SIG-M5 treated with dmso at 0.1 percent for 504 hours (cell line): ENCODE results near the gene MDP1.
A peak's percentile ranks its signal among the peaks of the same experiment; 100 is the strongest.

Experiments used
- DNase-seq: peaks from one replicate; lab custom pipeline; 2025; ENCODE audit not compliant: unreplicated experiment; lab: John Stamatoyannopoulos, UW

The MDP1 gene

GRCh38 chr14:24215495-24216344, at the start of gene MDP1:
TSS of gene MDP1 (minus strand) at chr14:24216066. CDS start at chr14:24215955, 111 bp downstream.
- peak; percentile 93 for DNase-seq

GRCh38 chr14:24264298-24264697, 48.4 kb upstream of the MDP1 start:
- no peak for DNase-seq

- no peak for DNase-seq
These were observed 48.0 kb upstream of the MDP1 start for GRCh38 chr14:24263848-24264247.

GRCh38 chr14:24262821-24263733, 47.2 kb upstream of the MDP1 start, which contains the start of gene TGM1:
TSS of gene TGM1 (minus strand) at chr14:24263177. CDS start at chr14:24262352, 825 bp downstream.
- no peak for DNase-seq

- no peak for DNase-seq
These were observed 46.1 kb upstream of the MDP1 start for GRCh38 chr14:24261969-24262327.

GRCh38 chr14:24261256-24261968, 45.5 kb upstream of the MDP1 start:
- no peak for DNase-seq

GRCh38 chr14:24260780-24261157, 44.9 kb upstream of the MDP1 start:
- no peak for DNase-seq

- no peak for DNase-seq
These were observed 44.3 kb upstream of the MDP1 start for GRCh38 chr14:24260026-24260779.

GRCh38 chr14:24259282-24260025, 43.6 kb upstream of the MDP1 start:
- DNase-seq: no peak

GRCh38 chr14:24258548-24259265, 42.8 kb upstream of the MDP1 start:
- DNase-seq: no peak

GRCh38 chr14:24258119-24258518, 42.3 kb upstream of the MDP1 start:
- no peak for DNase-seq

- DNase-seq: no peak
These were observed 41.1 kb upstream of the MDP1 start for GRCh38 chr14:24256960-24257359.

- DNase-seq: no peak
These were observed 40.3 kb upstream of the MDP1 start for GRCh38 chr14:24255931-24256711.

- DNase-seq: no peak
These were observed 39.6 kb upstream of the MDP1 start for GRCh38 chr14:24255438-24255837.

GRCh38 chr14:24254630-24255392, 38.9 kb upstream of the MDP1 start:
- DNase-seq: no peak

GRCh38 chr14:24253936-24254335, 38.1 kb upstream of the MDP1 start:
- DNase-seq: no peak

- DNase-seq: no peak
These were observed 36.6 kb upstream of the MDP1 start for GRCh38 chr14:24252289-24253124.
